B cell (primary cell): ENCODE measurements around the gene MYH14. TPM values are rescaled to one million over a fixed set of nuclear protein-coding genes. Genes with fewer than 3 reads are reported as not detected.

Source experiments
- ATAC-seq: fragments of 200-7000 bp; cut with Tn5 transposase; one replicate; pipeline ENCODE4 v1.10.0; 2021; ENCODE audit warnings: low read depth, mild to moderate bottlenecking, moderate number of reproducible peaks, moderate library complexity
- CTCF ChIA-PET: fragments of 350-600 bp; sonication (Branson Sonifier 250); formaldehyde crosslinking; loops from one replicate; lab custom pipeline; 2021; ENCODE audit warnings: antibody characterized with exemption, inconsistent platforms; lab: Charles Lee
- POLR2A ChIA-PET: fragments of 350-600 bp; sonication (Branson Sonifier 250); formaldehyde crosslinking; loops from one replicate; lab custom pipeline; 2021; ENCODE audit warnings: antibody characterized with exemption; lab: Charles Lee
- DNase-seq: peaks from one replicate; pipeline ENCODE4 v3.0.0; 2013
- H2AFZ ChIP-seq: 2 replicates; pipeline ENCODE4 v1.6.1; 2012; ENCODE audit warnings: mild to moderate bottlenecking, low read depth, low read length; ENCODE audit not compliant: insufficient read depth, poor library complexity, severe bottlenecking
- H3K27ac ChIP-seq, 2 donors: 1 replicate in 1 of 2; 2 replicates in 1 of 2; pipeline ENCODE4 v1.5.1; 2012 to 2013; ENCODE audit warnings: low read length in 2 of 2, mild to moderate bottlenecking in 2 of 2, moderate library complexity in 1 of 2
- H3K27me3 ChIP-seq, 4 experiments: fragments of 200-600 bp in 1 of 4; sonication (generic) in 1 of 4; replicated peaks in 1 of 4; 1 replicate in 2 of 4; 2 replicates in 2 of 4; pipeline versions ENCODE4 v1.6.1 to v1.7.0; 2013 to 2016; ENCODE audit warnings: low read length in 3 of 4, mild to moderate bottlenecking in 2 of 4, mixed read lengths in 1 of 4, moderate library complexity in 1 of 4; ENCODE audit not compliant: insufficient read depth in 4 of 4, control insufficient read depth in 3 of 4; ENCODE audit errors: control extremely low read depth in 1 of 4
- H3K36me3 ChIP-seq, 2 experiments: replicated peaks in 1 of 2; 1 replicate in 1 of 2; 2 replicates in 1 of 2; pipeline versions ENCODE4 v1.6.1 to v1.7.1; 2013; ENCODE audit warnings: low read length in 1 of 2; ENCODE audit not compliant: insufficient read depth in 2 of 2, control insufficient read depth in 1 of 2; ENCODE audit errors: control extremely low read depth in 1 of 2, extremely low read depth in 1 of 2
- H3K4me1 ChIP-seq, 2 donors: fragments of 200-600 bp in 1 of 2; sonication (generic) in 1 of 2; 1 replicate in 1 of 2; 2 replicates in 1 of 2; pipeline versions ENCODE4 v1.5.1 to v1.6.1; 2013 to 2017; ENCODE audit warnings: low read length in 2 of 2; ENCODE audit not compliant: control insufficient read depth in 2 of 2, insufficient read depth in 2 of 2
- H3K4me2 ChIP-seq: replicated peaks from 2 replicates; pipeline ENCODE3; 2012; ENCODE audit warnings: mild to moderate bottlenecking, low read depth, low read length; ENCODE audit not compliant: poor library complexity, severe bottlenecking
- H3K4me3 ChIP-seq, 5 experiments: fragments of 200-600 bp in 1 of 5; sonication (generic) in 1 of 5; 1 replicate in 3 of 5; 2 replicates in 2 of 5; pipeline versions ENCODE4 v1.5.1 to v1.7.0; 2011 to 2016; ENCODE audit warnings: low read length in 4 of 5, mild to moderate bottlenecking in 4 of 5, low read depth in 2 of 5, control low read depth in 1 of 5, moderate library complexity in 1 of 5; ENCODE audit not compliant: insufficient read depth in 1 of 5; ENCODE audit errors: control extremely low read depth in 1 of 5, extremely low read depth in 1 of 5
- H3K79me2 ChIP-seq: fragments of 200-600 bp; sonication (generic); one replicate; pipeline ENCODE4 v1.6.0; 2016; ENCODE audit warnings: low read length; ENCODE audit not compliant: control insufficient read depth, insufficient read depth
- H3K9ac ChIP-seq: fragments of 200-600 bp; sonication (generic); 2 replicates; pipeline ENCODE4 v1.6.1; 2017; ENCODE audit warnings: mild to moderate bottlenecking, low read length, moderate library complexity
- H3K9me3 ChIP-seq, 3 donors: one replicate each; pipeline versions ENCODE4 v1.6.1 to v1.7.1; 2013; ENCODE audit warnings: low read length in 2 of 3; ENCODE audit not compliant: control insufficient read depth in 2 of 3, insufficient read depth in 1 of 3; ENCODE audit errors: control extremely low read depth in 1 of 3
- H4K20me1 ChIP-seq: 2 replicates; pipeline ENCODE4 v1.6.0; 2012; ENCODE audit warnings: mild to moderate bottlenecking, low read length; ENCODE audit not compliant: insufficient read depth, control insufficient read depth, poor library complexity, severe bottlenecking
- H3K27ac Mint-ChIP-seq: one replicate; pipeline ENCODE4 v1.8.0; 2021; ENCODE audit warnings: mixed read lengths
- H3K27me3 Mint-ChIP-seq: one replicate; pipeline ENCODE4 v1.8.0; 2021; ENCODE audit warnings: mixed read lengths
- H3K4me1 Mint-ChIP-seq: one replicate; pipeline ENCODE4 v1.8.0; 2021; ENCODE audit warnings: mixed read lengths
- H3K4me3 Mint-ChIP-seq: one replicate; pipeline ENCODE4 v1.8.0; 2021; ENCODE audit warnings: mixed read lengths
- H3K9me3 Mint-ChIP-seq: one replicate; pipeline ENCODE4 v1.8.0; 2022; ENCODE audit warnings: mixed read lengths; ENCODE audit not compliant: insufficient read depth
- EZH2 ChIP-seq: IDR thresholded peaks from 2 replicates; pipeline ENCODE4 v1.6.1; 2012; ENCODE audit warnings: borderline replicate concordance, low read depth, mild to moderate bottlenecking, moderate library complexity, low read length; ENCODE audit not compliant: insufficient read depth, poor library complexity, severe bottlenecking
- WGBS: methylation state at CpG from one replicate; pipeline ENCODE4 v1.1.5; 2013; ENCODE audit warnings: missing lambda C conversion rate; ENCODE audit not compliant: insufficient coverage; 5-methylcytosine and 5-hydroxymethylcytosine counted together
- intact Hi-C: fragments of 100-400 bp; cut with micrococcal nuclease; formaldehyde crosslinking; loops from one replicate; pipeline ENCODE4 v1.10.0; 2022
- polyA plus RNA-seq: library from polyadenylated mRNA; depleted of rRNA; stranded (reverse); fragments of >200 nt; gene quantifications from 2 replicates; pipeline ENCODE4 v1.2.3, GENCODE V29; 2012
- total RNA-seq, 2 donors: library from RNA; stranded (reverse); fragments of 120-200 nt in 1 of 2; gene quantifications; 1 replicate in 1 of 2; 2 replicates in 1 of 2; pipeline versions ENCODE4 v1.2.3 to v1.2.4, GENCODE V29; 2013 to 2022
- TF ChIP-seq, protein P1 (sequence below): fragments of 200-600 bp; IDR thresholded peaks from one replicate; pipeline ENCODE4 v1.8.0; 2022; ENCODE audit warnings: antibody characterized with exemption, mild to moderate bottlenecking

MYH14 gene
- total and polyA plus RNA-seq, 2 donors (not counting 1 experiment from before 2014, with no cell fraction given): not detected

DNA sequence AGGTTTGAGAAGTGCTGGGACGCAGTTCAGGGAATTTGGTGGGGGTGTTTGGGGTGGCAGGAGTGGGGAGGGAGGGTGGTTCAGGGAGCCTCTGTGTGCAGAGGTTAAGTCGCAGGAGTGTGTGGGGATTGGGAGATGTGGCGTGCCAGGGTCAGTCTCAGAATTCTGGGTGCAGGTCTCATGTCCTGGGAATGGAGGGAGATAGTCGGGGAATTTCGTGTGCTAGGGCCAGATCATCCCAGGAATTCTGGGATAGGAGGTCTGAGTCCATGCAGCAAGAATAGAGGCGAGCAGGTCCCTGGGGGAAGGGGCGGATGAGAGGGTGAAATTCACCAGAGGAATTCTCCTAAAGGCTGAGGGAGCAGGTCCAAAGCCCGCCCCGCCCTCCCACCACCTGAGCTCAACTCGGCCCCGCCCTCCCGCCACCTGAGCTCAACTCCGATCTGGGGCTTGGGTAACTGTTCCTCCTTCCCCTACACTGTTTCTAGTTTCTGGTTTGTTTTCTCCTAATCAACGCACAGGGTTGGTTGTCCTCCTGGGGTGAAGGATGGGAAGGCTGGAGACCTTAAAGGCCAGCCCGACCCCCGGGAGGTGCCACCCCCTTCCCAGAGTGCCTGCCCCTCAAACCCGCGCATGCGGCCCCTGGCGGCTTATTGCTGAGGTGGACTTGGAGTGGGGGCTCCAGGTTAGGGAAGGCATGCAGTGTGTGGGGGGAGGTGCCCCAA lies 110.6 kb downstream of the MYH14 start:
- peaks cover 27% of the 10 kb centered on the region for H3K4me1 Mint-ChIP-seq
- no peak overlapping the region for H3K4me3 Mint-ChIP-seq
- TF ChIP-seq, protein P1, sequence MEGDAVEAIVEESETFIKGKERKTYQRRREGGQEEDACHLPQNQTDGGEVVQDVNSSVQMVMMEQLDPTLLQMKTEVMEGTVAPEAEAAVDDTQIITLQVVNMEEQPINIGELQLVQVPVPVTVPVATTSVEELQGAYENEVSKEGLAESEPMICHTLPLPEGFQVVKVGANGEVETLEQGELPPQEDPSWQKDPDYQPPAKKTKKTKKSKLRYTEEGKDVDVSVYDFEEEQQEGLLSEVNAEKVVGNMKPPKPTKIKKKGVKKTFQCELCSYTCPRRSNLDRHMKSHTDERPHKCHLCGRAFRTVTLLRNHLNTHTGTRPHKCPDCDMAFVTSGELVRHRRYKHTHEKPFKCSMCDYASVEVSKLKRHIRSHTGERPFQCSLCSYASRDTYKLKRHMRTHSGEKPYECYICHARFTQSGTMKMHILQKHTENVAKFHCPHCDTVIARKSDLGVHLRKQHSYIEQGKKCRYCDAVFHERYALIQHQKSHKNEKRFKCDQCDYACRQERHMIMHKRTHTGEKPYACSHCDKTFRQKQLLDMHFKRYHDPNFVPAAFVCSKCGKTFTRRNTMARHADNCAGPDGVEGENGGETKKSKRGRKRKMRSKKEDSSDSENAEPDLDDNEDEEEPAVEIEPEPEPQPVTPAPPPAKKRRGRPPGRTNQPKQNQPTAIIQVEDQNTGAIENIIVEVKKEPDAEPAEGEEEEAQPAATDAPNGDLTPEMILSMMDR: no peak
- peak; percentile 55 for TF ChIP-seq EZH2

More for the DNA sequence above, 110.6 kb downstream of the MYH14 start:
- ATAC-seq: no peak
- 6% methylated on average over 5 of the region's 20 CpGs for WGBS
- ChIA-PET POLR2A (interaction anchor here (0.6 kb wide), 1 partner anchor 118 kb away, joined by 6 read pairs; no protein-coding TSS in a partner anchor), CTCF (no interaction called here)
- H3K9ac ChIP-seq: no peak overlapping the region
- H3K27me3 Mint-ChIP-seq: peaks cover 52% of the 10 kb centered on the region
- no peaks in the 10 kb centered on the region for H4K20me1 ChIP-seq
- H3K36me3 ChIP-seq: no peaks in the 10 kb centered on the region
- H2AFZ ChIP-seq: no peak overlapping the region
- H3K4me2 ChIP-seq: no peak overlapping the region
- H3K79me2 ChIP-seq: no peaks in the 10 kb centered on the region
- no peak overlapping the region for H3K27ac Mint-ChIP-seq
- no peaks in the 10 kb centered on the region for H3K9me3 Mint-ChIP-seq
- no peak for DNase-seq
- peaks cover 0 to 33% (median 2%) of the 10 kb centered on the region in 3 donors for H3K9me3 ChIP-seq
- no peak overlapping the region for H3K4me3 ChIP-seq
- no peak overlapping the region for H3K27ac ChIP-seq
- intact Hi-C loops: no loop called here
- peaks cover 0 to 67% (median 44%) of the 10 kb centered on the region in 4 experiments for H3K27me3 ChIP-seq
- peaks cover 24 to 38% of the 10 kb centered on the region in 2 donors for H3K4me1 ChIP-seq
